Activated T-helper 9 cell treated with anti-CD3 and anti-CD28 coated beads, Interleukin-2, amount 50 U/mL, for 16 hours (primary cell): ENCODE results near the gene MGAT3.
A peak's percentile ranks its signal among the peaks of the same experiment; 100 is the strongest.
"Not testable (repeated sequence)": the region's sequence is repeated elsewhere in the genome, so short reads cannot be mapped to it uniquely, and the experiment has no call there.

Experiments used
- DNase-seq: peaks from one replicate; pipeline ENCODE4 v3.0.0-alpha.2; 2020; ENCODE audit warnings: low read depth

Gene MGAT3

GRCh38 chr22:39515266-39516050 lies 58.6 kb downstream of the MGAT3 start:
- DNase-seq: no peak

DNA sequence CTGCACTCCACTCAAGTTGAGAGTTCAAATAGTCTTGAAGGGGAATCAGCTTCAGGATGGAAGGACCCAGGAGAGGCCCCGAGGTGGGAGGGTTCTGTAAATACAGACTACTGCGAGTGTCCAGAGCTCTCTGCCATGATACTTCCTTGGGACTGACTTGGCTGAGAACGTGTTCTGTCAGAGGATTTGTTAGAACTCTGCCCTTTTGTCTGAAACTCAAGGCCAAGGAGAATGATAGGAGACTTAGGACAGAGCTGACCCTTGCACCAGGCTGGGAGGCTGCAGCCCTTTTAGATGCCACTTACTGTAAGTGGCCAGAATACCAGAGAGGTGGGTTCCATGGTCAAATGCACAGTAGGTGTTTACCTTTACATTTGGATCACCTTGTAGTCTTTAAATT lies 60.7 kb downstream of the MGAT3 start:
- DNase-seq: no peak

- no peak for DNase-seq
Observed at GRCh38 chr22:39518144-39518786, 61.5 kb downstream of the MGAT3 start.

DNA sequence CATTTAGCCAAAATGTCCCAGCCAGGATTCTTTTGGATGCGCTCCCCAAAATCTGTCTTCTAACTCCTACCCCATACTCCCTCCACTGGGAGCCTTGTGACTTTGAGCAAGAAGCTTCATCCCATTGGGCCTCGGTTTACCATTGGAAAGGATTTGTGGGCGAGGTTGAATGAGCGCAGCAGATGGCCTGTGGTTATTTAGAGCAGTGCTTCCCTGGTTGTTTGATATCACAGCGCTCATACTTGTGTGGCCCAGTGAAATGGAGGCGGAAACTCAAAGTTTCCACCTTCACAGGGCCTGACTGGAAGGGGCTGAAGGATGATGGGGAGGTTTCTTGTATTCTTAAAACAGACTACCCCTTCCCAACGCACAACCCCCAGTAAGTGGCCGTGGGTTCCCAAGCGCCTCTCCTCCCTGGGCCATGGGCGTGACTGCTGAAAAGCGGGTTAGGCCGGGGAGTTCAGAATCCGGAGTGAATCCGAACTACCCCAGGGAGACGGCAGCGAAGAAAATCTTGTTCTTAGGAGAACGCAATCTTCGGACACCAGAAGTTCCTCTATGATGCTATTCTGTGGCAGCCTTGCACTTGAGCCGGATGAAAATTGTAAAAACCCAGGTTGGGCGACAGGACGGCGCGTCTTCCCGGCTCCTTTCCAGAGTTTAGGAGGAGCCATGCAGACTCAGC lies 62.3 kb downstream of the MGAT3 start:
- DNase-seq: no peak

- DNase-seq: peak; percentile 93
Observed at GRCh38 chr22:39519681-39520225, 62.9 kb downstream of the MGAT3 start.

DNA sequence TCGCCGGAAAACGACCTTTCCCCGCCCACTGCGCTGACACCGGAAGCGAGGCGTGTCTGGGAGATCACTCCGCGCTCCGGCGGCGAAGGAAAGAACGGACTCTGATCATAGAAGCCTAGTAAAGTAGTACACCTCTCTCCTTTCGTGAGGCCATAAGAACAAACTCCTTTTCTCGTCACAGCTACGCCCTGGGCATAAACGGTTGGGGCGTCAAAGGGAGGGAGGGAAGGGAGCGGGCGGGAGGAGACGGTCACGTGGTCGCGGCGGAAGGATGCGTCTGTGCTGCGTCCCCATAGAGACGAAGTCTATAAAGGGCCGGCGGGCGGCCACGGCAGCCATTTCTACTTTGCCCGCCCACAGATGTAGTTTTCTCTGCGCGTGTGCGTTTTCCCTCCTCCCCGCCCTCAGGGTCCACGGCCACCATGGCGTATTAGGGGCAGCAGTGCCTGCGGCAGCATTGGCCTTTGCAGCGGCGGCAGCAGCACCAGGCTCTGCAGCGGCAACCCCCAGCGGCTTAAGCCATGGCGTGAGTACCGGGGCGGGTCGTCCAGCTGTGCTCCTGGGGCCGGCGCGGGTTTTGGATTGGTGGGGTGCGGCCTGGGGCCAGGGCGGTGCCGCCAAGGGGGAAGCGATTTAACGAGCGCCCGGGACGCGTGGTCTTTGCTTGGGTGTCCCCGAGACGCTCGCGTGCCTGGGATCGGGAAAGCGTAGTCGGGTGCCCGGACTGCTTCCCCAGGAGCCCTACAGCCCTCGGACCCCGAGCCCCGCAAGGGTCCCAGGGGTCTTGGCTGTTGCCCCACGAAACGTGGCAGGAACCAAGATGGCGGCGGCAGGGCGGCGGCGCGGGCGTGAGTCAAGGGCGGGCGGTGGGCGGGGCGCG lies 63.7 kb downstream of the MGAT3 start, which contains the start of gene ATF4:
ATF4 (plus strand) TSS at position 337 of the 880 bp plus-strand sequence. CDS start 884 bp downstream, outside the sequence.
- DNase-seq: peak; percentile 86

DNA sequence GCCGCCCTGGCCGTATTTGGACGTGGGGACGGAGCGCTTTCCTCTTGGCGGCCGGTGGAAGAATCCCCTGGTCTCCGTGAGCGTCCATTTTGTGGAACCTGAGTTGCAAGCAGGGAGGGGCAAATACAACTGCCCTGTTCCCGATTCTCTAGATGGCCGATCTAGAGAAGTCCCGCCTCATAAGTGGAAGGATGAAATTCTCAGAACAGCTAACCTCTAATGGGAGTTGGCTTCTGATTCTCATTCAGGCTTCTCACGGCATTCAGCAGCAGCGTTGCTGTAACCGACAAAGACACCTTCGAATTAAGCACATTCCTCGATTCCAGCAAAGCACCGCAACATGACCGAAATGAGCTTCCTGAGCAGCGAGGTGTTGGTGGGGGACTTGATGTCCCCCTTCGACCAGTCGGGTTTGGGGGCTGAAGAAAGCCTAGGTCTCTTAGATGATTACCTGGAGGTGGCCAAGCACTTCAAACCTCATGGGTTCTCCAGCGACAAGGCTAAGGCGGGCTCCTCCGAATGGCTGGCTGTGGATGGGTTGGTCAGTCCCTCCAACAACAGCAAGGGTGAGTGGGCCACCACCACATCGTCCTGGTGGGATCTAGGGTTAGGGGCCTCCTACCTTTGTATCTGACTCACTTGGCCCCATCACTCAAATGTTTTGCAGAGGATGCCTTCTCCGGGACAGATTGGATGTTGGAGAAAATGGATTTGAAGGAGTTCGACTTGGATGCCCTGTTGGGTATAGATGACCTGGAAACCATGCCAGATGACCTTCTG lies 64.5 kb downstream of the MGAT3 start:
- DNase-seq: not testable (repeated sequence)

- DNase-seq: not testable (repeated sequence)
Observed at GRCh38 chr22:39522091-39522490, 65.3 kb downstream of the MGAT3 start.

DNA sequence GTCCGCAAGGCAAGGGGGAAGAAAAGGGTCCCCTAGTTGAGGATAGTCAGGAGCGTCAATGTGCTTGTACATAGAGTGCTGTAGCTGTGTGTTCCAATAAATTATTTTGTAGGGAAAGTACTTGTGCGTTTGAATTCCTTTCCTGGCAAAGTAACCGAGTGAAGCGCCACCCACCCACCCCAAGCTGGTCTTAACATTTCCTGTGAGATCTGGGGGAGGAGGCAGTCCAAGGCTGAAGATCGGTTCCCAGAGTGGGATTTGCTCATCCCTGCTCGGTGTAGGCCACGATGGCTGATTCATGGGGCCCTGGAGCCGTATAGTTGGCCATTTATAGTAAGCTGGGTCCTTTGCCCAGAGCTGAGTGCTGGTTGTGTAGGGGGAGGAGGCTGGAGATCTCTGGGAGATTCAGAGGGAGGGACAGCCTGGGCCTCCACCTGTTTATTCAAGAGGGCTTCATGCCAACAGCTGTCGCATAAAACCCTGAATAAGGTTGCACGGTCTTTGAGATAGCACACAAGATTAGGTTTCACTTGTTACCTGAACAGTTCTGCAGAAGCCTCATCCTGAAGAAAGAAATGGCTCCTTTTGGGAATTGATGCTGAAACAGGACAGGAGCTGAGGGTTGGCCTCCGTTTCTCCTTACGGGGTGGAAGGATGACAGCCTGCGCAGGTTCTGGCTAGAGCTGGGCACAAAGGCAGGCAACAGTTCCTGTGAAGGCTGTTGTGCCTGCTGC lies 65.9 kb downstream of the MGAT3 start:
- DNase-seq: no peak

- no peak for DNase-seq
Observed at GRCh38 chr22:39524089-39524752, 67.4 kb downstream of the MGAT3 start.

DNA sequence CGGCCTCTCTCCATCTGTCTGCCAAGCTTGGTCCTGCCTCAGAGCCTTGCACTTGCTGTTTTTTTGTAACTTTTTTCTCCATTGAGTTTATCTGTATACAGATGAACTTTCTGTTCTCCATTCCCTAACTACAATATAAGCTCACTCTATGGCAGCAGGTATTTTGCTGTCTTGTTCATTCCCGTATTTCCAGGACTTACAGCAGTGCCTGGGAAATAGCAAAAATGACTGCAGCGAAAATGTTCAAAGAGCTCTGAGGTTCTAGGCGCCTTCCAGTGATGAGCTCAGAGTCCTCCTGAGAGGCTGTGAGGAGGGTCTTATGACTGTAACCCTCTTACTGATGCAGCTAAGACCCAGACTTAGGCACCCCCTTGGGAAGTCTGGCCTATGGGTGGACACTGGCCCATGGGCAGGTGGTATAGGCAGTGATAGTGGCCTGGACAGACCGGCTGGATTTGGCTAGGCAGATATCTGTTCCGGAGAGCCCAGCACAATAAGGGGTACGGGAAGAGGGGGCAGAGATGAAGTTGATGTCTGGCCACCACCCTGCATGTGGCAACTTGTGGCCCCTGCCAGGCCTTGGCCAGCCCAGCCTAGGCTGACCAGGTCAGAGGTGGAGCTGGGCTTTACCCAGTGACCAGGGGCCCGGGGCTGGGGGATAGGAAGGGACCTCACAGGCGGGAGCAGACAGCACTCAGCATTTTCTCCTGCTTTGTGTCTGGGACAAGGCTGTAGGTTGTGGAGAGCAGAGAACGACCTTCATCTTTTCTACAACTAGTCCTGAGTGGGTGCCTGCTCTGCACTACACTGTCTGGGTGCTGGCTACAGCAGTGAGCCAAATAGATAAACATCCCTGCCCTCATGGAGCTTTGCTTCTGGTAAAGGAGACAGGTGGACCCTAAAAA lies 68.2 kb downstream of the MGAT3 start:
- no peak for DNase-seq

- no peak for DNase-seq
Observed at GRCh38 chr22:39525658-39525975, 68.8 kb downstream of the MGAT3 start.

DNA sequence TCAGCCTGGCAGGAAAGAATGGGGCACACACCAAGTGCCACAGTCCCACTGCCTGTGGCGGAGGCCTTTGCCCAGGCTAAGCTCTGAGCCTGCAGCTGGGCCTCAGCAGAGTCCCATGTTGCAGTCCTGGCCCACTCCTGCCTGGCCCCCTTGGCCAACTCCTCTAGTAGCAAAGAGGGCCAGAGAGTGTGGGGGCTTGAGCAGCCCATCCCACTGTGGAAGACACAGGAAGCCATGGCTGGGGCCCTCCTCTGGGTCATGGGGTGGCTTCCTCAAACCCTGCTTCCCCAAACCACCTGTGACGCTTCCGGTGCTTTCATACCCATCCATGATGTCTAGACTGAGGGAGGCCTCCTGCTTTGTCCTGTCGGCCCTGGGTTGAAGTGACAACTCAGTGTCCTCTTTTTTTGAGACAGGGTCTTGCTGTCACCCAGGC lies 69.9 kb downstream of the MGAT3 start:
- DNase-seq: no peak

DNA sequence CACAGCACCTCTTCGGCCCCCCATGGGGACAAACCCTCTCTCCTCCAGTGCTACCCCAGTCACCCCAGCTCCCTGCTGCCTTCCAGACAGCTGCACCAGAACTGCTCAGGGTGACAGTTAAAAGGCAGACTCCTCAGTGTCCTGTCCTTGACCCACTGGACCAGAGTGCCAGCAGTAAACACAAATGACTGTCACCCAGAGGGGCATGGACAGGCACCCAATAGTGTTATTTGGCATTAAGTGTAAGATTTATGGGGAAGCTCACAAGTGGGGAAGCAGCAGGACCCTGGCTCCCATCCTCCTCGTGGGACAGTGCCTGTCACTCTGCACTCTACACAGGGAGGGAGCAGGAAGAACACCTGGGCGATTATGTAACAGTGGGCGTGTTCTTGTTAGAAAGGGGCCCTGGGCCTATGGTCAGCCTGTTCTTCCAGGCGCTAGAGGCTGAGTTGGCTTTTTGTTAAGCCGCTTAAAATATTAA lies 70.7 kb downstream of the MGAT3 start:
- no peak for DNase-seq

- no peak for DNase-seq
Observed at GRCh38 chr22:39528080-39528661, 71.4 kb downstream of the MGAT3 start.

GRCh38 chr22:39528681-39529486 lies 72.1 kb downstream of the MGAT3 start:
- DNase-seq: peak; percentile 86

DNA sequence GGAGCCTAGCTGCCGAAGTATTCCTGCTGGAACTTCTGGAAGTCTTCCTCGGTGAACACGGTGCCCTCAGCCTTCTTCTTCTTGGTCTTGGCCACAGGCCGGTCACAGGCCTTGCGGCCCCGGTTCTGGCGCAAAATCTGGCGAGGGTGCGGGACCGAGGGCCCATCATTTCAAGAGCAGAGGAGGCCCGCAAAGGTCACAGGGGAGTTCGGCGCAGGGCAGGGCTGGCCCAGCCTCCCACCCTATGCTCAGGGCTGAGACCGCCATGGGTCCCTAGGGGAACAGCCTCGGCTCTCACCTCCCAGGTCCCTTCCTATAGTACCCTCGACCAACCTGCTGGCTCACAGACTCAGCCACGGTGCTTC lies 72.7 kb downstream of the MGAT3 start:
- DNase-seq: no peak
